HEK293 (cell line): ENCODE results near the gene TES.
A peak's percentile ranks its signal among the peaks of the same experiment; 100 is the strongest.

Experiments
- GFI1B ChIP-seq: fragments of 450-650 bp; formaldehyde crosslinking; IDR thresholded peaks from 2 replicates; pipeline ENCODE4 v1.5.1; 2016; ENCODE audit warnings: missing biosample characterization, missing genetic modification characterization
- IKZF3 ChIP-seq: fragments of 450-650 bp; IDR thresholded peaks from 2 replicates; pipeline ENCODE4 v1.5.0; 2018; ENCODE audit warnings: missing biosample characterization, mild to moderate bottlenecking, missing genetic modification characterization, moderate library complexity
- MZF1 ChIP-seq: fragments of 450-650 bp; formaldehyde crosslinking; IDR thresholded peaks from 2 replicates; pipeline ENCODE4 v1.5.1; 2017; ENCODE audit warnings: missing biosample characterization, missing genetic modification characterization, borderline replicate concordance
- PRDM1 ChIP-seq: fragments of 450-650 bp; formaldehyde crosslinking; IDR thresholded peaks from 2 replicates; pipeline ENCODE4; 2016; ENCODE audit warnings: missing biosample characterization, missing genetic modification characterization
- PRDM6 ChIP-seq: fragments of 450-650 bp; formaldehyde crosslinking; IDR thresholded peaks from 2 replicates; pipeline ENCODE4 v1.5.1; 2017; ENCODE audit warnings: missing biosample characterization, missing genetic modification characterization
- SALL2 ChIP-seq: fragments of 450-650 bp; formaldehyde crosslinking; IDR thresholded peaks from 2 replicates; pipeline ENCODE4 v1.5.0; 2017; ENCODE audit warnings: missing biosample characterization, mild to moderate bottlenecking, missing genetic modification characterization, borderline replicate concordance
- SP2 ChIP-seq: fragments of 450-650 bp; formaldehyde crosslinking; IDR thresholded peaks from 2 replicates; pipeline ENCODE4 v1.5.1; 2016; ENCODE audit warnings: missing biosample characterization, missing genetic modification characterization
- SP7 ChIP-seq: fragments of 450-650 bp; formaldehyde crosslinking; IDR thresholded peaks from 2 replicates; pipeline ENCODE4 v1.5.1; 2016; ENCODE audit warnings: missing biosample characterization, missing genetic modification characterization
- YY2 ChIP-seq: fragments of 450-650 bp; formaldehyde crosslinking; IDR thresholded peaks from 2 replicates; pipeline ENCODE4 v1.5.1; 2016; ENCODE audit warnings: missing biosample characterization, missing genetic modification characterization
- ZBTB21 ChIP-seq: fragments of 450-650 bp; formaldehyde crosslinking; IDR thresholded peaks from 2 replicates; pipeline ENCODE4 v1.5.1; 2017; ENCODE audit warnings: missing biosample characterization, missing genetic modification characterization
- ZNF10 ChIP-seq: fragments of 450-650 bp; formaldehyde crosslinking; IDR thresholded peaks from 2 replicates; pipeline ENCODE4 v1.5.1; 2017; ENCODE audit warnings: missing biosample characterization, missing genetic modification characterization
- ZNF132 ChIP-seq: fragments of 450-650 bp; formaldehyde crosslinking; IDR thresholded peaks from 2 replicates; pipeline ENCODE4 v1.5.1; 2017; ENCODE audit warnings: missing biosample characterization, missing genetic modification characterization, borderline replicate concordance
- ZNF175 ChIP-seq: fragments of 450-650 bp; formaldehyde crosslinking; IDR thresholded peaks from 2 replicates; pipeline ENCODE4 v1.5.1; 2016; ENCODE audit warnings: missing biosample characterization, missing genetic modification characterization
- ZNF26 ChIP-seq: fragments of 450-650 bp; formaldehyde crosslinking; IDR thresholded peaks from 2 replicates; pipeline ENCODE4 v1.5.1; 2016; ENCODE audit warnings: missing biosample characterization, missing genetic modification characterization
- ZNF311 ChIP-seq: fragments of 450-650 bp; formaldehyde crosslinking; IDR thresholded peaks from 2 replicates; pipeline ENCODE4 v1.5.1; 2017; ENCODE audit warnings: missing biosample characterization, missing genetic modification characterization, borderline replicate concordance
- ZNF423 ChIP-seq: fragments of 450-650 bp; formaldehyde crosslinking; IDR thresholded peaks from 2 replicates; pipeline ENCODE4 v1.5.1; 2016; ENCODE audit warnings: missing biosample characterization, missing genetic modification characterization
- ZNF558 ChIP-seq: fragments of 450-650 bp; formaldehyde crosslinking; IDR thresholded peaks from 2 replicates; pipeline ENCODE4 v1.5.1; 2016; ENCODE audit warnings: missing biosample characterization, missing genetic modification characterization
- ZNF571 ChIP-seq: fragments of 450-650 bp; formaldehyde crosslinking; IDR thresholded peaks from 2 replicates; pipeline ENCODE4 v1.5.0; 2017; ENCODE audit warnings: missing biosample characterization, missing genetic modification characterization
- ZNF580 ChIP-seq: fragments of 450-650 bp; formaldehyde crosslinking; IDR thresholded peaks from 2 replicates; pipeline ENCODE4 v1.5.1; 2016; ENCODE audit warnings: missing biosample characterization, missing genetic modification characterization
- ZNF596 ChIP-seq: fragments of 450-650 bp; IDR thresholded peaks from 2 replicates; pipeline ENCODE4 v1.5.0; 2018; ENCODE audit warnings: missing biosample characterization, mild to moderate bottlenecking, missing genetic modification characterization, moderate library complexity
- ZNF677 ChIP-seq: fragments of 450-650 bp; IDR thresholded peaks from 2 replicates; pipeline ENCODE4 v1.5.0; 2018; ENCODE audit warnings: missing biosample characterization, mild to moderate bottlenecking, missing genetic modification characterization, moderate library complexity
- ZNF76 ChIP-seq: fragments of 450-650 bp; formaldehyde crosslinking; IDR thresholded peaks from 2 replicates; pipeline ENCODE4; 2016; ENCODE audit warnings: low read depth, missing biosample characterization, missing genetic modification characterization, borderline replicate concordance
- ZNF792 ChIP-seq: fragments of 450-650 bp; formaldehyde crosslinking; IDR thresholded peaks from 2 replicates; pipeline ENCODE4 v1.5.1; 2016; ENCODE audit warnings: missing biosample characterization, missing genetic modification characterization
- ZNF837 ChIP-seq: fragments of 450-650 bp; formaldehyde crosslinking; IDR thresholded peaks from 2 replicates; pipeline ENCODE4 v1.5.1; 2016; ENCODE audit warnings: missing biosample characterization, missing genetic modification characterization
- ZSCAN23 ChIP-seq: fragments of 450-650 bp; formaldehyde crosslinking; IDR thresholded peaks from 2 replicates; pipeline ENCODE4 v1.5.1; 2016; ENCODE audit warnings: missing biosample characterization, missing genetic modification characterization
- ZXDB ChIP-seq: fragments of 450-650 bp; formaldehyde crosslinking; IDR thresholded peaks from 2 replicates; pipeline ENCODE4 v1.5.1; 2016; ENCODE audit warnings: missing biosample characterization, missing genetic modification characterization
- TF ChIP-seq, protein P1 (sequence below): fragments of 450-650 bp; formaldehyde crosslinking; IDR thresholded peaks from 2 replicates; pipeline ENCODE4 v1.5.1; 2017; ENCODE audit warnings: missing biosample characterization, missing genetic modification characterization
- TF ChIP-seq, protein P2 (sequence below): fragments of 450-650 bp; formaldehyde crosslinking; IDR thresholded peaks from 2 replicates; pipeline ENCODE4 v1.5.1; 2016; ENCODE audit warnings: missing biosample characterization, missing genetic modification characterization
- TF ChIP-seq, protein P3 (sequence below): fragments of 450-650 bp; formaldehyde crosslinking; IDR thresholded peaks from 2 replicates; pipeline ENCODE4 v1.5.1; 2016; ENCODE audit warnings: missing biosample characterization, missing genetic modification characterization
- TF ChIP-seq, protein P4 (sequence below): fragments of 450-650 bp; formaldehyde crosslinking; IDR thresholded peaks from 2 replicates; pipeline ENCODE4 v1.5.1; 2016; ENCODE audit warnings: missing biosample characterization, missing genetic modification characterization

Gene TES

DNA sequence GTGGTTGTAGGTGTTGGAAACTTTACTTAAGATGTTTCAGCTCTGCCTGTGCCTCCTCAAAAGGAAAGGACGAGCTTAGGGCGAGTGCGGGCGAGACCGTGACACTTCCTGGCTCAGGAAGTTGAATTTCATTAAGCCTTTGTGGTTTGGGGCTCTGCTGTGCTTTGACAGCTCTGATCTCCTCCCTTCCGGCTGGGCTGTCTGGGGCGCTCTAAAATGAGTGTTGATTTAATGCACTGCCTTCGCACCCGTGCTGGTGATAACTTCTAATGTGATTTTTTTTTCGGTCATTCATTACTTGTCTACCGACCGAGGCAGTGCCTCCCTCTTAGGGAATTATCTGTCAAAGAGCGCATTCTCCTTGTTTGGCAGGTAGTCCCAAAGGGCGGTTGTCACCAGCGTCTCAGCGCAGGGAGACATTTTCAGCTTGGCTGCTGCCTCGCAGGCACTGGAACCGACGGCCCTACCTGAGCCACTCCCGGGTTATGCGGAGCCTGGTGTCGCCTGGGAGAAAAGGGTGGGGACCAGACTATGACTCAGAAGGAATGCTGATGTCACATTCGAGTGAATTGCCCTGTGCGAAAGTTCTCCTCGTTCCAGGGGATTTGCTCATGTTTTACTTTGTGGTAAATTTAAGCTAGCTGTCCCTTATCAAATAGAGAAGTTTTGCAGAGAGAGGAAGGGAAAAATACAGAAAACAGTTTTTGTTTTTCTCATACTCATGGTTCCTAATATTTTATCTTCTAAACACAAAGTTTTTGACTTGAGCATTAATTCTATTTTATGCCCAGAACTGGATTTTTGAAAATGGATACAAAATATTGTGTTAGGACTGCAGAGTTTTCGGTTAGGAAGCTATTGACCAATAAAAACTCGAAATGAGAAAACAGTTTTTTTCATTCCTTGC is 920 bp downstream of the TES start (continued):
- no peak; the same call in 1 of the 2 replicates for TF ChIP-seq ZNF423 (tag by site-specific recombination)
- TF ChIP-seq, protein P1, sequence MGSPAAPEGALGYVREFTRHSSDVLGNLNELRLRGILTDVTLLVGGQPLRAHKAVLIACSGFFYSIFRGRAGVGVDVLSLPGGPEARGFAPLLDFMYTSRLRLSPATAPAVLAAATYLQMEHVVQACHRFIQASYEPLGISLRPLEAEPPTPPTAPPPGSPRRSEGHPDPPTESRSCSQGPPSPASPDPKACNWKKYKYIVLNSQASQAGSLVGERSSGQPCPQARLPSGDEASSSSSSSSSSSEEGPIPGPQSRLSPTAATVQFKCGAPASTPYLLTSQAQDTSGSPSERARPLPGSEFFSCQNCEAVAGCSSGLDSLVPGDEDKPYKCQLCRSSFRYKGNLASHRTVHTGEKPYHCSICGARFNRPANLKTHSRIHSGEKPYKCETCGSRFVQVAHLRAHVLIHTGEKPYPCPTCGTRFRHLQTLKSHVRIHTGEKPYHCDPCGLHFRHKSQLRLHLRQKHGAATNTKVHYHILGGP (tag by site-specific recombination), result no peak
- peak; percentile 99 for TF ChIP-seq PRDM6
- TF ChIP-seq SP2 (tag by site-specific recombination), result peak; percentile 42
- TF ChIP-seq IKZF3 (tag by site-specific recombination), result peak; percentile 91
- TF ChIP-seq ZNF571 (tag by site-specific recombination), result no peak
- TF ChIP-seq YY2, result no peak
- no peak for TF ChIP-seq ZNF792 (tag by site-specific recombination)
- peak; percentile 95 for TF ChIP-seq PRDM1 (tag by site-specific recombination)
- TF ChIP-seq ZNF580, result no peak; the same call in 1 of the 2 replicates
- TF ChIP-seq ZNF26 (tag by site-specific recombination), result no peak
- TF ChIP-seq, protein P2, sequence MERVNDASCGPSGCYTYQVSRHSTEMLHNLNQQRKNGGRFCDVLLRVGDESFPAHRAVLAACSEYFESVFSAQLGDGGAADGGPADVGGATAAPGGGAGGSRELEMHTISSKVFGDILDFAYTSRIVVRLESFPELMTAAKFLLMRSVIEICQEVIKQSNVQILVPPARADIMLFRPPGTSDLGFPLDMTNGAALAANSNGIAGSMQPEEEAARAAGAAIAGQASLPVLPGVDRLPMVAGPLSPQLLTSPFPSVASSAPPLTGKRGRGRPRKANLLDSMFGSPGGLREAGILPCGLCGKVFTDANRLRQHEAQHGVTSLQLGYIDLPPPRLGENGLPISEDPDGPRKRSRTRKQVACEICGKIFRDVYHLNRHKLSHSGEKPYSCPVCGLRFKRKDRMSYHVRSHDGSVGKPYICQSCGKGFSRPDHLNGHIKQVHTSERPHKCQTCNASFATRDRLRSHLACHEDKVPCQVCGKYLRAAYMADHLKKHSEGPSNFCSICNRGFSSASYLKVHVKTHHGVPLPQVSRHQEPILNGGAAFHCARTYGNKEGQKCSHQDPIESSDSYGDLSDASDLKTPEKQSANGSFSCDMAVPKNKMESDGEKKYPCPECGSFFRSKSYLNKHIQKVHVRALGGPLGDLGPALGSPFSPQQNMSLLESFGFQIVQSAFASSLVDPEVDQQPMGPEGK, result peak; percentile 28; the same call in 1 of the 2 replicates
- TF ChIP-seq, protein P3, sequence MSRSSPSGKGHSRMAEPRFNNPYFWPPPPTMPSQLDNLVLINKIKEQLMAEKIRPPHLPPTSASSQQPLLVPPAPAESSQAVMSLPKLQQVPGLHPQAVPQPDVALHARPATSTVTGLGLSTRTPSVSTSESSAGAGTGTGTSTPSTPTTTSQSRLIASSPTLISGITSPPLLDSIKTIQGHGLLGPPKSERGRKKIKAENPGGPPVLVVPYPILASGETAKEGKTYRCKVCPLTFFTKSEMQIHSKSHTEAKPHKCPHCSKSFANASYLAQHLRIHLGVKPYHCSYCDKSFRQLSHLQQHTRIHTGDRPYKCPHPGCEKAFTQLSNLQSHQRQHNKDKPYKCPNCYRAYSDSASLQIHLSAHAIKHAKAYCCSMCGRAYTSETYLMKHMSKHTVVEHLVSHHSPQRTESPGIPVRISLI (tag by site-specific recombination), result peak; percentile 50; the same call in 1 of the 2 replicates
- TF ChIP-seq ZSCAN23 (tag by site-specific recombination), result no peak
- TF ChIP-seq ZBTB21 (tag by site-specific recombination), result peak; percentile 79
- 0 out of 2 replicates have a peak, but pooled peaks have one; percentile 11 for TF ChIP-seq ZNF596 (tag by site-specific recombination)
- no peak for TF ChIP-seq ZNF175 (tag by site-specific recombination)
- TF ChIP-seq ZNF132 (tag by site-specific recombination), result no peak
- TF ChIP-seq ZNF558 (tag by site-specific recombination), result peak; percentile 20; the same call in 1 of the 2 replicates
- TF ChIP-seq SP7 (tag by site-specific recombination), result peak; percentile 82
- TF ChIP-seq ZNF837 (tag by site-specific recombination), result no peak
- no peak for TF ChIP-seq SALL2
- peak; percentile 76 for TF ChIP-seq ZXDB (tag by site-specific recombination)
- peak; percentile 85 for TF ChIP-seq MZF1 (tag by site-specific recombination)
- TF ChIP-seq ZNF677 (tag by site-specific recombination), result no peak
- TF ChIP-seq ZNF311 (tag by site-specific recombination), result no peak
- no peak for TF ChIP-seq GFI1B
- TF ChIP-seq, protein P4, sequence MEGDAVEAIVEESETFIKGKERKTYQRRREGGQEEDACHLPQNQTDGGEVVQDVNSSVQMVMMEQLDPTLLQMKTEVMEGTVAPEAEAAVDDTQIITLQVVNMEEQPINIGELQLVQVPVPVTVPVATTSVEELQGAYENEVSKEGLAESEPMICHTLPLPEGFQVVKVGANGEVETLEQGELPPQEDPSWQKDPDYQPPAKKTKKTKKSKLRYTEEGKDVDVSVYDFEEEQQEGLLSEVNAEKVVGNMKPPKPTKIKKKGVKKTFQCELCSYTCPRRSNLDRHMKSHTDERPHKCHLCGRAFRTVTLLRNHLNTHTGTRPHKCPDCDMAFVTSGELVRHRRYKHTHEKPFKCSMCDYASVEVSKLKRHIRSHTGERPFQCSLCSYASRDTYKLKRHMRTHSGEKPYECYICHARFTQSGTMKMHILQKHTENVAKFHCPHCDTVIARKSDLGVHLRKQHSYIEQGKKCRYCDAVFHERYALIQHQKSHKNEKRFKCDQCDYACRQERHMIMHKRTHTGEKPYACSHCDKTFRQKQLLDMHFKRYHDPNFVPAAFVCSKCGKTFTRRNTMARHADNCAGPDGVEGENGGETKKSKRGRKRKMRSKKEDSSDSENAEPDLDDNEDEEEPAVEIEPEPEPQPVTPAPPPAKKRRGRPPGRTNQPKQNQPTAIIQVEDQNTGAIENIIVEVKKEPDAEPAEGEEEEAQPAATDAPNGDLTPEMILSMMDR (tag by site-specific recombination), result no peak
- peak; percentile 71; the same call in 1 of the 2 replicates for TF ChIP-seq ZNF76 (tag by site-specific recombination)
- TF ChIP-seq ZNF10, result 0 out of 2 replicates have a peak, but pooled peaks have one; percentile 52
